ENCODE measurements around the gene SLC34A3.
A peak's percentile ranks its signal among the peaks of the same experiment; 100 is the strongest.

SLC34A3 gene

DNA sequence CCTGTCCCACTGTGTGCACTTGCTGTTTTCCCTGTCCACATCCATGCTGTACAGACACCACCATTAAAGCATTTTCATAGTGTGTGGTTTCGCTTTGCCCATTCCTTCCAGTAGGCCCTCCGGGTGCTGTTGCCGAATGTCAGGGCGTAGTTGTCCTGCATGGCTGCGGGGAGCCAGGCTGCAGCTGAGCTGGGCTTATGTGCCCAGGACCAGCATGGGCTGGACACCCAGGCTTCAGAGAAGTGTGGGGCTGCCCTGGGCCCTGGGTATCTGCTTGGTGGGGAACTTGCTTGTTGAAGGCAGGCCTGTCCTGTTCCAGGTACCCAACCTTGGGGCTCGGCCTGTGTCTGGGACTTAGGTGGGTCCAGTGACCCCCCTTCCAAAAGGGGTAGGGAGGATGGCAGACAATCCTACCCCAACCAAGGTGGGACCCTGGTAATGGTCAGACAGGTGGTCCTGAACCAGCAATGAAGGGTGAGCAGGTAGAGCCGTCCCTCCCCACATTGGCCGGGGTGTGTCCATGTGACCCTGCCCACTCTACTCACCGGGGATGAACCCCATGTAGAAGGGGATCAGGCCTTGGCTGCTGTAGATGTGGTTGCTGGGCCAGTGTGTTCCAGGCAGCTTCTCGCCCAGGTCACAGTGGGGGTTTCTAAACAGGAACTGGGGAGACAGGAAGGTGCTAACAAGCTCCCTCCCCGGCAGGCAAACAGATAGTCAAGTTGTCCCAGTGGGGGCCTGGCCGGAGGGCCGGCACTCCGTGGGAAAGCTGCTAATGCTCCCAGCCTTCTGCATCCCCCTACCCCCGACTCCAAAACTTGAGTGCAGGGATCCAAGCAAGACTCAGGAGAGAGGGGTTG lies 13.2 kb downstream of the SLC34A3 start:
- DNase-seq, result no peak

DNA sequence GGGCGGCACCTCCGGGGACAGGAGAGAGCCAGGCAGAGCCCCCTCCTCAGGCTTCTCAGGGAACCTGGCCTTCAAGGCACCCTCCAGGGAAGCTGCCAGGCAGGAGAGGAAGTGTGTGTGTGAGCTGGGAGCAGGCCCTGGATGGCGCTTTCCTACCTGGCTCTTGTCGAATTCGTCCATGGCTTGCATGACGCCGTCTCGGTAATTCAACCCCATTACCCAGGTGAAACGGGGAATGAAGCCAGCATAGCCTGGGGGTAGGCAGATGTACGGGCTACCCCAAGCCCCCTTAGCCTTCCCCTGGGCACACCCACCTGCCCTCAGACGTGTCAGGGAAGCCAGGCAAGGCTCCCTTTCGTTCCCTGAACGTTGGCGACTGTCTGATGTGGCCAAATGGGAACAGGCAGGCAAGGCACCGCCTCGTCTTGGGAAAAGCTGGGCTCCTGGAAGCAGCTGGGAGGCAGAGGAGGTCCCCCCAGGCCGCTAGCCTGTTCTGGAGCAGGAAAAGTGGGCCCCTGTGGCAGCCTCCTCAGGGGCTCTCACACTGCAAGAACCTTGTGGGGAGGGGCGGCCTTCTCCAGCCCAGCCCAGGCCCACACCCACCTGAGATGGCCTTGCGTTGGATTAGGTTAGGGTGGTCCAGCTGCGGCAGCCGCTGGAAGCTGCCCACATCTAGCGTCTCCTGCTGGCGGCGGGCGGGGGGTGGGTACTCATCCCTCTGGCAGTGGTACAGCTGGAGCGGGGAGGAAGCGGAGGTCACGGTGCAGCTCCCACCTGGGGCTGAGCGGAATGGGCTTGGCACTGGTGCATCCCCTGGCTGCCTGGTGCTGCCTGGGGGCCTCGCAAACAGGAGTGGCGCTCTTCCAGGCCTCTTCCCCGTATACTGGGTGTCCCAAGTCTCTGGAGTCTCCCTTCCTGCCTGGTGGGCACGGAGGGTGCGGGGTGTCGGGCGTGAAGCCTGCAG lies 14.1 kb downstream of the SLC34A3 start:
- DNase-seq, result no peak

DNA sequence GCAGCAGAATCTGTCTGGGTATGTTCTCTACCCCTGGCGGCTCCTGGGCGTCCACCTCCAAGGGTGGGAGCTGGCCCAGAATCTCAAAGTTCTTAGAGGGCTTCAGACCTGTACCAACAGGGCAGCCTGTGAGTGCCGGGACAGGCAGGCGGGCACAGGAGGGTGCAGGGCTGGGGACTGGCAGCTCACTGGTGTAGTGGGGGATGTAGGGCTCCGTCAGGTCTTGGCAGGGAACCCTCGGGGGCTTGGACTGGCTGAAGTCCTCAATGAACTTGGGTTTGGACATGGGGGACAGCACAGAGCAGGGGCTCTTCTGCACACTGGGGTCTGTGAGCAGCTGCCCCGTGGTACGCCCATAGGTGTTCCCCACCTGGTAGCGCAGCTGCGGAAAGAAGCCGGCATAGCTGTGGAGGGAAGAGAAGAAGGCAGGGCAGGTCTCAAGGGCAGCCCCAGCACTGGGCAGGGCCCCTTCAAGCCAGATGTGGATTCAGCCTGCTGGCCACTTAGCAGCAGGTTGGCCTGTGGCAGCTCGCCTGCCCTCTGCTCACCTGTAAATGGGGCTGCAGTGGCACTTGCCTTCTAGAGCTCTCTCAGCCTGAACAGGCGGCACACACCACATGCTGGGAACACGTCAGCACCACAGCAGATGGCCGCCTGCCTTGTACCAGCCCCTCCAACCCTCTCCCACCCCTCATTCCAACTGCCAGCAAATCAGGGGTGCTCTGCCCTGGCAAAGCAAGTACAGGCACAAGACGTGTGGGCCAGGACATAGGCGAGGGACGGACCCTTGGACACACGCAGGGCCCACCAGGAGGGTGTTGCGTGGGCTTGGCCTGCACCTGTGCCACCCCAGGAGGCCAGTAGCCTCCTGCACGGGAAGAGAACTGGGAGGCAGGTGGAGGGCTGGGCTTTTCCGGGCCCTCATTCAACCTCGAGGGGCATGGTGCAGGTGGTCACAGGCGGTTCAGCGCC lies 15.0 kb downstream of the SLC34A3 start:
- DNase-seq, result no peak

DNA sequence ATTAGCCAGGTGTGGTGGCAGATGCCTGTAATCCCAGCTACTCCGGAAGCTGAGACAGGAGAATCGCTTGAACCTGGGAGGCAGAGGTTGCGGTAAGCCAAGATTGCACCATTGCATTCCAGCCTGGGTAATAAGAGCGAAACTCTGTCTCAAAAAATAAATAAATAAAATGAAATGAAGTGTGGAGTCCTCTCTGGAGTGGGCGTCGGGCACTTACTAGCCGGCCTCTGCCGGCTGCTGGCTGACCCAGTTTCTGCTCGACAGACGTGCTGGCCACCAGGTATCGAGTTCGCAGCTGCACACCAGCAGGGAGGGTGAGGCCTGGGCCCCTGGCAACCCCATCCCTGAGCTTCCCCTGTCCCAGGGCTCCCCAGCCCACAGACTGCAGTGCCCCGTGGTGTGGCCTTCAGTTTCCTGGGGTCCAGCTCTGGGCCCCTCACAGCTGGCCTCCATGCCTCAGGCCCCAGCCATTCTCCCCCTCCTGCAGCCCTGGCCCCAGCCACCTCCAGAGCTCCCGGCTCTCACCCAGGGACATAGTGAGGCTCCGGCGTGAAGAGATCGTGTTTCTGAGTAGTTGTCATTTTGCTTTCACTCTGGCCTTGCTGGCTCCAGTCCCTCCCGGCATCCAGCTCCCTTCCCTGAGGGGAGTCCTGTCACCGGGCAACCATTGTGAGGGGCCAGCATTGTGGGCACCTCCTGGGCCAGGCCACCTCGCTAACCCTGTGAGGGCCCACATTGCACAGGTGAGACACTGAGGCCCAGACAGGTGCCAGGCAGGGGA lies 16.6 kb downstream of the SLC34A3 start:
- no peak for DNase-seq

DNA sequence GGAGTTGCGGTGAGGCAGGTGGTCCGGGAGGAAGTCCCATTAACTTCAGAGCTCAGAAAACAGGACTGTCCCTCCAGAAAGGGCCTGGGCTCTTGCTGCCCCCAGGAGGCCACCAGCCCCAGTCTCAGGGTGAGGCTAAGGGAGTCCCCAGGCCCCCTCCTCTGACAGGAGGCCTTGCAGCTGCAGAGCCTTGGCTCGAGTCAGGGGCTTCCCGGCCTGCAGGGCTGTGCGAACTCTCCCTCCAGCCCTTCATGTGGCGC lies 17.1 kb downstream of the SLC34A3 start:
- DNase-seq, result no peak

DNA sequence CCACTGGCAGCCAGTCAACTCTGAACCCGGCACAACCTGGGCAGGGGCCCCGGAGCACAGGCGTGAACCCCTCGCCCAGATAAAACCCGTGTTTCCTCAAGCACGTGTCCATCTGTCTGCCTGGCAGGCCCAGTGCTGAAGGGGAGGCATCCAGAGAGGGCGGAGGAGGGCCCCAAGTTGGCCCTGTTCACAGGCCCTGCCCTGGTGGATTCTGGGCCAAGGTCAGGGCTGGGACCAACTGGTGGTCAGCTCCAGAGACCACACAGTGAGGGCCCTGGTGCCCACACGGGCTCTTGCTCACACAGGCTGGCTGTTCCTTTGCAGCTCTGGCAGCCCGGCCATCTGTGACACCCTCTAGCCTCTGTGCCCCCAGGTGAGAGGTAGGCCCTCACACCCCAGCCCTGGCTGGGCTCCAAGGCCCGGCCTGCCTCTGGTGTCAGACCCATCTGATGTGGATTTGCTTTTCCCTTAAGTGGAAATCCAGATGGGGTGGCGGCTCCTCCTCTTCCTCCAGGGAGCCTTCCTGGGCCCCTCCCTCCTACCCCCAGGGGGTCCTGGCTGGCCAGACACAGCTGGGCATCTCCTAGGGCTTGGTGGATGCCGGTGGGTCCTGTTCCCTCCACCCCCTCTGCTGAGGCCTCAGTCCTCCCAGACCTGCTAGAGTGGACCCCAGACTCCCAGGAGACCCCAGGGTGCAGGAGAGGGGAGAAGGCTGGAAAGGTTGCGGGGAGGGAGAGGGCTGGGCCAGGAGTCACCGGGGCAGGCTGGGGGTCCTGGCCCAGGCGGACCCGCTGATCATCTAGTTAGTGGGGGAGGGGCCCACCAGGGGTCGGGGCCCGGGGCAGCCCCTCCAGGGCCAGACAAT lies 19.9 kb downstream of the SLC34A3 start:
- no peak for DNase-seq

DNA sequence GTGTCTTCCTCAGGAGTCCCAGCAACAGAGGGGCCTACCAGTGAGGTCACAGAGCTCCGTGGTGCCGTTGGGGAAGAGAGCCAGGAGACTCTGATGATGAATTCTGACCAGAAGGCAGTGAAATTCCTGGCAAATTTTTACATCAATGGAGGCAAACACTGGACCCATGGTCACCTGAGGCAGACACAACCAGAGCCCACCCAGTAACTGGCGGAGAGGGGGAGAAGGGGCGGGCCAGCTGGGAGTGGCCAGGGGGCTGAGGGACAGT lies 20.4 kb downstream of the SLC34A3 start, which contains the start of gene STPG3:
Gene STPG3, plus strand, starts transcription at position 93 of the 268 bp plus-strand sequence. Its CDS starts 1 bp downstream, at position 94.
- no peak for DNase-seq

DNA sequence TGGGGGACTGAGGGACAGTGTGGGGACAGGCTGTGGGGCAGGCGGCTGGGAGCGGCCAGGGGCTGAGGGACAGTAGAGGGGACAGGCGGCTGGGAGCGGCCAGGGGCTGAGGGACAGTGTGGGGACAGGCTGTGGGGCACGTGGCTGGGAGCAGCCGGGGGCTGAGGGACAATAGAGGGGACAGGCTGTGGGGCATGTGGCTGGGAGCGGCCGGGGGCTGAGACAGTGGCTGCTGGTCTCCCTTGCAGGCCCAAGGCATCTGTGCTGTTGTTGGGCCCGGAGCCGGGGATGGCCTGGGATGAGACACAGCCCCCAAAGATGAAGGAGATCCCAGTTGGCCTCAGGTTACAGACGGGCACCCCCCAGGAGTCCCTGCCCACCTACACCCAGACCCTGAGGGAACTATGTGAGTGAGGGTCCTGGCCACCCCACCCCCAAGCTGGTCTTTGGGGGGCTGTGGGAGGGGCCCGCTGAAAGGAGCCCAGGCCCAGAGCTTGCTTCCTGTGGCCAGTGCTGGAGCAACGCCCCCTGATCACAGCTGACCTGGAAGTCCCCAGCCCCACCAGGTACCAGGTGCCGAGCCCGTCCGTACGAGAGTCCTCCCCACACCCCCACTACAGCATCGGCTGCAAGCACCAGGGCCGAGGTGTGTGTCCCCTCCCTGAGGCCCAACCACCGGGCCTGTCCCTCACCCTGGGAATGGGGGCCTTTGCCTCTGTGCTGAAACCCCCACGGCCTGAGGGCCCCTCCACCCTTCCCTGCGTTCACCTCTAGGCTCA lies 21.0 kb downstream of the SLC34A3 start:
- DNase-seq, result no peak

DNA sequence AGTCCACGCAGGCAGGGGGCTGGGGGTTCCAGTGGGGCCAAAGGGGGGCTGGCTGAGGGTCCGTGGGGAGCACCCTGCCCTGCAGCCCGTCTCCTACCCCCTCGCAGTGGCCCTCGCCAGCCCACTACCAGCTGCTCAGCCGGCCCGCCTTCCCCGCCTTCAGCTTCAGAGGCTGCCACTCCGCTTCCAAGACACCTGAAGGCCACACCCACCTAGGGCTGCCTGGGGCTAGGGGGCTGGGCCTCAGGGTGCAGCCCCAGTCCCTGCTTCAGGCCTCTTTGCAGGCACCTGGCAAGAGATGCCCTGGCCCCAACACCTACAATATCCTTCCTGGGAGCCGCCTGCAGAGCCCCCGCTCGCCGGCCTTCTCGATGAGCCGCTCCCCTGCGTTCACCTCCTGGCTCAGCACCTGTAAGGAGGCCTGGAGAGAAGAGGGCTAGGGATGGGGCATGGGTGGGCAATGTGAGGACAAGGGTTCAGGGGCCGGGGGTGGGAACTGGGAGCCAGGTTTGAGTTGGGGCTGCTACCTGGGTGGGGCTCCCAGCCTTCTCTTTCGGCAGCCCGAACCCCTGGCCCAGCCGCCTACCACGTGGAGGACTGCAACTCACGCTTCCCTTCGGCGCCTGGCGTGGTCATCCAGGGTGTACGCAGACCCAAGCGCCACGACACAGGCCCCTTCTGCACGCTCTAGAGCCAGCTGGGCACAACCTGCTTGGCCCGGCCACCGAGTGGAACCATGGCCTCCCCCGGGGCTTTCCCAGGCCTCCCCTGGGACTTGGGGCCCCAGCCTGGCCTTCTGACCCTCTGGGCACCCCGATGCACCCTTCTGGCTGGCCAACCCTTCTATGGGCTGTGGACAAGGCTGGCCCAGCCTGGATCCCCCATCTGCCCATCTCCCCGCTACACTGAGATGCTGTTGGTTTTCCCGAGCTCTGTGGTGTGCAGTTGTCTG lies 22.1 kb downstream of the SLC34A3 start:
- no peak for DNase-seq

DNA sequence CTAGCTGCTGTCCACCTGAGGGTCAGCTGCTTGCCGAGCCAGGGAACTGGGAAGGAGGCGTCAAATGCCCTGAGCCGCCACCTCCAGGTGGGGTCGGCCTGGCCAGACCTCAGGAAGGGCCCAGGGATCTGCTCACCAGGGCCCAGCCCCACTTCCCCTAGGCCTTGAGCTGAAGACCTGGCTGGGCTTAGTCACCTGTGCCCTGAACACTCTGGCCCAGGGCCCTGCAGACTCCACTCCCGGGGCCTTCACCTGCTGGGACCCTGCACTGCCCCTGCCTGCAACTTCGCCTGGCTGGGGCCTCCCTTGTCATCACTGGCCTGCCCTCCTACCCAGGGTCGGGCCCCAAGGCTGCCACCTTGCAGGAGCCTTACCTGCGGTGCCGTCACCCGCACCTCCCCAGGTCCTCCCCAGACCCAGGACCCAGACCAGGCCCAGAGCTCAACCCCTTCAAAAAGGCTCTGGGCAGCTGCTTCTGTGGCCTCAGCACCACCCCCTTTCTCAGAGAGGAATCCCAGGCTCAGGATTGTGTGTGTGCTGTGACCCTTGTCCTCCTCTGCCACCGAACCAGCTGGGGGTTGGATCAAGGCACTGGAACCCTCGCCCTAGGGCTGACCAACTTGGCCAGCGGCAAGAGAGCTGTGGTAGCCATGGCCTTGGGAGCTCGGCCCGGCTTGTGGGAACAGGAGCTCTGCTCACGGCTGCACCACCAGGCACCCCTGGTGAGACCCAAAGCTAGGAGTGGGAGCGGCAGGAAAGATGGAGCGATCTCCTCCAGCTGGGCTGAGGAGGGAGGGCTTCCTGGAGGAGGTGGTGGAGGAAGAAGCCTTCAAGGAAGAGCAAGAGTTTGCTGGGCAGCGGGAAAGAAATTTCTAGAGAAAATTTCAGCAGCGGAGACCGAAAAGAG lies 23.3 kb downstream of the SLC34A3 start:
- no peak for DNase-seq

DNA sequence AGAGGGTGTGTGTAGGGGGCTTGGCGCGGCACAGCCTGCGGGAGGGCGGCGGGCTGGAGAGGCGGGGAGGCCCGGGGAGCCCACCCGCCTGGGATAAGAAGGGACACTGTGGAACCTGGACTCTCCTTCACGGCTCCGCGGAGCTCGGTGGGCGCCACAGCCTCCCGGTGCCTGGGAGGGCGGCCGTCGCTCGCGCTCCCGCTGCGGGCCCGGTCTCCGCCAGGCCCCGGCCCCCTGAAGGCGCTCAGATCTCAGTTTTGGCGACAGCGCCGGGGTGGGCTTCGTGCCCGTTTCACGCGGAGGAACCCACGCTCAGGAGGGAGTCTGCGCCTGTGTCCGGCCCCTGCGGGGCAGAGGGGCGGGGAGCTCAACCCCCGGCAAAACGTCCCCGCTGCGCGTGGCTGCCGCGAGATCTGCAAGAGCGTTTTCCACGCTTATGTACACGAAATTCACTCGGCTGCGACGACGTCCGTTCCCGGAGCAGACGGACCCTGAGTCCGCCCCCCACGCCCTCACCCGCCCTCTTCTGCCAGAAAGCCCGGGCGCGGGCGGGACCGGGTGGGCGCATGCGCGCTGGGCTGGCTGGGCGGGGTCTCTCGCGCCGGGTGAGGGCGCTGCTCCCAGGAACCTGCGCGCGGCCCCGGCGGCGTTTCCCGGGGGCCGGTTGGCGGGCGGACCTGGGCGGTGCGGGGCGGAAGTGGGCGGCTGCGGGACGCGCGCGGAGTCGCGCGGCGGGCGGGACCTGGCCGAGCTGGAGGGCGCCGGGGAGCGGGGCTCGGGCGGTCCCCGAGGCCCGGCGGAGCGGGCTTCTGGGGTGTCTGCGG lies 24.1 kb downstream of the SLC34A3 start, which contains the start of gene NELFB:
Gene NELFB, plus strand, starts transcription at position 704 of the 824 bp plus-strand sequence.
- peak in 1 of 2 experiments; percentile 31 for DNase-seq

DNA sequence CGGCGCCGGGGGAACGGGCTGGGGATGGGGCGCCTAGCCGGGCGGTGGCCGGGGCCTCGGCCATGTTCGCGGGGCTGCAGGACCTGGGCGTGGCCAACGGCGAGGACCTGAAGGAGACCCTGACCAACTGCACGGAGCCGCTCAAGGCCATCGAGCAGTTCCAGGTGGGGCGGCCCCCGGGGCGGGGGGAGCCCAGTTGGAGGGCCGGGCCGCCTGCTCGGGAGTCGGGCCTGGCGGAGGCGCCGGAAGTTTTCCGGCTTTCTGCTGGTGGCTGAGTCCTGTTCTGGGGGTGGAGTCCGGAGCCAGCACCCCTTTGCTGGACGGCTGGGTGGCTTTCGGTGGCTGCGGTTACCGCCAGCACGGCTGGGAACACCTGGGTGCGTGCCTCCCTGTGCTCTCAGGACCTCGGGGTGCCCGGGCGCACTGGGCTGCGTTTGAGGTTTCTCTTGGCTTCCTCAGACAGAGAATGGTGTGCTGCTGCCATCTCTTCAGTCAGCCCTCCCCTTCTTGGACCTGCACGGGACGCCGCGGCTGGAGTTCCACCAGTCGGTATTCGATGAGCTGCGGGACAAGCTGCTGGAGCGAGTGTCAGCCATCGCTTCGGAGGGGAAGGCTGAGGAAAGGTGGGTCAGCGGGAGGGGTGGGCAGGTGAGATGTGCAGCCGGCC lies 24.9 kb downstream of the SLC34A3 start:
- DNase-seq, result no peak

DNA sequence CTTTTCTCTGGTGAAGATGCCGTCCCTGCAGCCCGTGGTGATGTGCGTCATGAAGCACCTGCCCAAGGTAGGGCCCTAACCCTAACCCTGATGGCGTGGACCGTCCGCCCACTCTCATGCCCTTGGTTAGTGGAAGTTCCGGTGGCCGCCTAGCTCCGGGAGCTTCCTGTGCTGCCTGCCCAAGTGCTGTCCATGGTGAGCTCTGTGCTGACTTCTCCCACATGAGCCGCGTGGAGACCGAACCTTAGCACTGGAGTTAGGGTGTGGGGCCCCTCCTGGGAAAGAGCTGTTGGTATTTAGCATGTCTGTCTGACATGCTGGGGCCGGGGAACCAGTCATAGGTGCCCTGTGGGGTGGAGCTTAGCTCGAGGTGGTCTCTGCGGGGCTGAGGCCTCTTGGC lies 25.7 kb downstream of the SLC34A3 start:
- DNase-seq, result no peak

DNA sequence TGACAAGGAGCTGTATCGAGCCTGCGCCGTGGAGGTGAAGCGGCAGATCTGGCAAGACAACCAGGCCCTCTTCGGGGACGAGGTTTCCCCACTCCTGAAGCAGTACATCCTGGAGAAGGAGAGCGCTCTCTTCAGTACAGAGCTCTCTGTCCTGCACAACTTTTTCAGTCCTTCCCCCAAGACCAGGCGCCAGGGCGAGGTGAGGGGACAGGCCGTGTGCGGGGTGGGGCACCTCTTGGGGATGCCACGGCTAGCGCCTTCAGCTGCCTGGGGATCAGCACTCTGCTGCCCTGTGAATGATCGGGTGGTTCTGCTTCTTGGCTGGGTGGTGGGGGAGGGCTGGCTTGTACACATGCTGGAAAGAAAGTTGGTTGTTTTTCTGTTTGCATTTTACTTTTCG lies 26.2 kb downstream of the SLC34A3 start:
- DNase-seq, result no peak

DNA sequence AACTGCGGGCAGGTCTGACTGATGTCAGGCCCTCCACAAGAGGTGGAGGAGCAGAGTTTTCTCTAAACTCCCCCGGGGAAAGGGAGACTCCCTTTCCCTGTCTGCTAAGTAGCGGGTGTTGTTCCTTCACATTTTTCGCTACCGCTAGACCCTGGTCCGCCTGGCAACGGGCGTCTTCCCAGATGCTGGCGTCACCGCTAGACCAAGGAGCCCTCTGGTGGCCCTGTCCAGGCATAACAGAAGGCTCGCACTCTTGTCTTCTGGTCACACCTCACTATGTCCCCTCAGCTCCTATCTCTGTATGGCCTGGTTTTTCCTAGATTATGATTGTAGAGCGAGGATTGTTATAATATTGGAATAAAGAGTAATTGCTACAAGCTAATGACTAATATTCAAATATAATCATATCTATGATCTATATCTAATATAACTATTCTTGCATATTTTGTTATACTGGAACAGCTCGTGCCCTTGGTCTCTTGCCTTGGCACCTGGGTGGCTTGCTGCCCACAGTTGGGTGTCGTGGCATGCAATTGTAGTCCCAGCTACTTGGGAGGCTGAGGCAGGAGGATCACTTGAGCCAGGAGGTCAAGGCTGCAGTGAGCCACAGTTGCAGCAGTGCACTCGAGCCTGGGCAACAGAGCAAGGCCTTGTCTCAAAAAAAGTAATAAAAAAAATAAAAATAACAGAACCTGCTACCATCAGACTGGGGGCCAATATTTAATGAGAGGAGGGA lies 31.6 kb downstream of the SLC34A3 start:
- DNase-seq, result peak in 1 of 2 experiments; percentile 15

DNA sequence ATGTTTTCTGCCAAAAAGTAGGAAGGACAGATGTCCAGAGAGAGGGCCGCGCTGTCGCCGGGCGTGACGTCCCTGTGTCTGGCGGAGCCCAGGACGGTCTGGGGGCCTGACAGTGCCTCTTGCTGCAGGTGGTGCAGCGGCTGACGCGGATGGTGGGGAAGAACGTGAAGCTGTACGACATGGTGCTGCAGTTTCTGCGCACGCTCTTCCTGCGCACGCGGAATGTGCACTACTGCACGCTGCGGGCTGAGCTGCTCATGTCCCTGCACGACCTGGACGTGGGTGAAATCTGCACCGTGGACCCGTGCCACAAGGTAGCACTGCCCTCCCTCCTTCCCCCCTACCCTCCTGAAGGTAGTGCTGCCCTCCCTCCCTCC lies 32.2 kb downstream of the SLC34A3 start:
- DNase-seq, result no peak
